Measurements from ENCODE around the gene SPDEF.

Gene SPDEF

DNA sequence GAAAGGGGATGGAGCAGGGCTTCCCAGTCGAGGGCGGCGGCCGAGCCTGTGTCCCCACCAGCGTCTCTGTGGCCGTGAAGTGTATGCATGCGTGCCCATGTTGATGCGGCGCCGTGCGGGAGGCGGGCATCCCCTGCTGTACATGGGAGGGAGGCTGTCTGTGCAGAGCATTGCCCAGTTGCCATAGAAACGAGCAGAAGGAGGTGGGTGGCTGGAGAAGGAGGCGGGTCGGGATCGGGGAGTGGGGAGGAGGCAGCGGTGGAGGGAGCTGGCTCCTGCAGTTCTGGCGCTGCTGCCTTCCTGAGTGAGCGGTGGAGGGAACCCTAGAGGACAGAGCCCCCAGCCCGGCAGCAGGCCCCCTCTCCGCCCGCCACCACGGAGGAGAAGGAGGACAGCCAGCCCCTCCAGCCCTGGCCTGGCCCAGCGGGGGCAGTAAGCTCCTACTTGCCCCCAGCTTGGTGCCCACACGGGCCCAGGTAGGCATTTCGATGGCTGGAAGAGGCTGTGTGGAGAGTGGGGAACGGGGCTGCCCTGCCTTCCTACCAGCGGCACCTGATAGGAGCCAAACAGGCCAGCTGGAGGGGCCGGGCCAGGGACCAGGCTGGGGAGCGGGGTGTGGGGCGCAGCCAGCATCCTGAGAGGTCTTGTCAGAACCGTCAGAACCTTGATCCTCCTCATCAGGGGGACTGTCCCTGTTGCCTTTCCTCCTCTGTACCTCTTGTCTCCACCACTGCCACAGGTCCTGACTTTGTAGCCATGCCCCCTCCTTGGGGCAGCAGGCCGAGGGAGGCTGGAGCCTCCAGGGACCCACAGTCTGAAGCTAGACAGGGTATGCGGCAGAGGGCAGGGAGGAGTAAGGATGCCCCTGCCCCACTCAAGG lies 41.3 kb downstream of the SPDEF start:
- no peak for DNase-seq (ENCODE audit: low read depth in 2 of 2)

- no peak for DNase-seq (ENCODE audit: low read depth in 2 of 2)
Measured at GRCh38 chr6:34514112-34514511, 42.0 kb downstream of the SPDEF start.

GRCh38 chr6:34513646-34514045 lies 42.5 kb downstream of the SPDEF start:
- DNase-seq (ENCODE audit: low read depth in 2 of 2) = no peak

GRCh38 chr6:34512738-34513115 lies 43.4 kb downstream of the SPDEF start:
- DNase-seq (ENCODE audit: low read depth in 2 of 2) = no peak

GRCh38 chr6:34511915-34512737 lies 44.0 kb downstream of the SPDEF start:
- no peak for DNase-seq (ENCODE audit: low read depth in 2 of 2)

DNA sequence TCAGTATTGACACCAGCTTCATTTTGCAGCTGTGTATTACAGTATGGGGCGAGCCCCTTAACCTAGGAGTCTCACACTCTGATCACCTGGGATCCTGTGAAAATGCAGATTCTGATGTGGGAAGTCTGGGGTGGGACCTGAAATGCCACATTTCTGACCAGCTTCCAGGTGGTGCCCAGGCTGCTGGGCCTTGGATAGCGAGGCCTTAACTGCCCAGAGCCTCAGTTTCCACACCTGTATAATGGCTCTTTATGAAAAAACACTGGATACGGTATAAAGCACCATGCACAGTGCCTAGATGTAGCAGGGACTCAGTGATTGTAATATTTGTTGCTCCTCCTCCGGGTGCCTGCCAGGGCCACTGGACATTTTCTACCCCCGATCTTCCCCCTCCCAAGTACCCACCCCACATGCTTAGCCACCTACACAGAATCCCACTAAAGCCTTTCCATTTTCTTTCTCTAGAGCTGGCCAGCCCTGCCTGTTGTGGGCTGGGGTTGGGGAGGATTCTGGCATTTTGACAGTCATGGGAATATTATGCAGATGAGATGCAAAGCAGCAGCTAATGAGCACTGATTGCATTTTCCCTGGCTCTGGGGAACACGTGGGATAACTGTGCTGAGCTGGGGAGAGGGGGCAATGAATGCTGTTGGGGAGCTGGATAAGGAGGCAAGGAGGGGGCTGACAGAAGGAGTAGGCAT lies 44.8 kb downstream of the SPDEF start:
- no peak for DNase-seq (ENCODE audit: low read depth in 2 of 2)

GRCh38 chr6:34510299-34510698 lies 45.8 kb downstream of the SPDEF start:
- DNase-seq (ENCODE audit: low read depth in 2 of 2) = no peak

DNA sequence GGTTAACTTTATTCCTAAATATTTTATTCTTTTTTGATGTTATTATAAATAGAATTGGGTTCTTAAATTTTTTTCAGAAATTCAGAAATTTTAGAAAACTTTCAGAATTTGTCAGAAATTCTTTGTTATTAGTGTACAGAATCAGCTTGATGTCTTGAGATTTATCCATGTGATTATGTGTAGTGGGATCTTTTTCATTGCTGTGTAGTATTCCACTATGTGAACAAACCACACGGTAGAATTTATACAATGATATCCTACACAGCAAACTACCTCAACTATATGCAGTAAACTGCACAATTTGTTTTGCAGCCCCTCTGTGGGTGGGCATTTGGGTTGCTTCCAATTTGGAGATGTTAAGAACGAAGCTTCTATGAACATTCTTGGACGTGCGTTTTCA lies 46.3 kb downstream of the SPDEF start:
- no peak for DNase-seq (ENCODE audit: low read depth in 2 of 2)

GRCh38 chr6:34508425-34508824 lies 47.7 kb downstream of the SPDEF start:
- DNase-seq (ENCODE audit: low read depth in 2 of 2) = no peak

DNA sequence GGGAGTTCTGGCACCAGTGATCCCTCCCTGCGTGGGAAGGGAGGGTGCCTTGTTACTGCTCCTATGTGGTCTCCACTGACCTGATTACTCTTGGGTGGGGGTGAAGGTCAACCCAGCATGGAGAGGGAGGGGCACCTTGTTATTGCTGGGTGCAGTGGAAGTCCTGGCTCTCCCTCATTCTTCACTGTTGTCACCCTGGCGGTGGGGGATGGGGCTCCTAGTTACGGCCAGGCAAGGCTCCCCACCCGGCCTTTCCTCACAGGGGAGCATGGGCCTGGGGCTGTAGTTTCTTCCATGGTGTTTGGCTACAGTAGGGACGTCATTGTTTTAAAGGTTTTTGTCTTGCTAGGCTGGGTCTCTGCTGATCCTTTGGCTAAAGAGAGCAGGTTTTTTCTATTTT lies 49.4 kb downstream of the SPDEF start:
- no peak for DNase-seq (ENCODE audit: low read depth in 2 of 2)

GRCh38 chr6:34497411-34497810 lies 58.7 kb downstream of the SPDEF start:
- DNase-seq (ENCODE audit: low read depth in 2 of 2) = no peak

DNA sequence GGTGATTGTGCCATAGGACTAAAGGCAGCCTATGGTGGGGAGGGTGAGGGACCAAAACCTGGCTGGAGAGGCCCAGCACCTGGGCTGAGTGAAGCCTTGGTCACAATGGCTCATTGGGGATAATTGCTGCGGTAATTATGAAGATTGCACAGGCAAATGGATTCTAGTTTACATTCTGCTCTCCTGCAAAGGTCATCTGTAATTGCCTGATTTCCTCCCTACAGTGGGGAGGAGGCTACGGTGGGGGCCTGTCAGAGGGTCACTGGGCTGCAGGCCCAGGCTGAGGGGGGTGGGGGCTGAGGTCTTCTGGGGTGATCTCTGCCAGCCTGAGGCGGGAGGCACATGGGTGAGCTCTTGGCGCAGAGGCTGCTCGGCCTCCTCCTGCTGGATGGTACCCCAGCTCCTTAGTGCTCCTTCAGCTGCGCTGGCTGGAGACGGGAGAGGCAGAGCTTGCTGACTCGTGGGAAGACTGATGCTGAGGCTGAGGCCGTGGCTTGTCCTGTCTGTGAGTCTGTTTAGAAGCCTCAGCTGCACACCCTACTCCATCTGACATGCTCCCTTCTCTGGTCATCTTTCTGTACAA lies 59.9 kb downstream of the SPDEF start:
- no peak for DNase-seq (ENCODE audit: low read depth in 2 of 2)

DNA sequence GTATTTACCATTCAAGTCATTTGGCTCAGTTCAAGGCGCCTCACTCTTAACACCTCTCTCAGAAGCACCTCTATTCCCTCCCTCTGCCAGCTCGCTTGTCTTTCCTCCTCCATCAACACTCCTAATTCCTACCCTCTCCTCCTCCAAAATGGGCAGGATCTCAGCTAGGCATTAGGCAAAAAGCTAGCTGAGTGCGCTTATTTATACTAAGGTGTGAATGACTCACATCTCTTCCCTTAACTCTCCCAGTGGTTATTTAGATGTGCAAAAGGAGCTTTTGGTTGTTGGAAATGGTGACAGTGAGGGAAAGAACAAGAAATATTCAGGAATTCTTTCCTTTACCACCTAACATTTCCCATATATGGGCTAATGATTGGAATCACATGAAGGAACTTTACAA lies 61.2 kb downstream of the SPDEF start:
- no peak for DNase-seq (ENCODE audit: low read depth in 2 of 2)

GRCh38 chr6:34493344-34493743 lies 62.8 kb downstream of the SPDEF start:
- no peak for DNase-seq (ENCODE audit: low read depth in 2 of 2)

DNA sequence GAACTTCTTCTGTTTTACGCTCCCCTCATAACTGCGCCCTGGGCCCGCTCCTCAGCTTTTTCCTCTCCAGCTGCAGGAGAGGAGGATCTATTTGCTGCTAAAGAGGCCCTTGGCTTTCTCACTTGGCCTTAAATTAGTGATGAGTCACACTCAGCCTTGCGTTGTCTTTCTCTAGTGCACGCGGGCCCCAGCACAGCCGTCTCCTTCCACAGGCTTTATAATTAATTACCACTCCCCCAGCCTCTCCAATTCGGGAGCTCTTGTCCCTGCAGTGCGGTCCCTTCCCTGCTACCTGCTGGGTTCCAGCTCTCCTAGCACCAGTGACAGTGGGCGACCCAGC lies 65.1 kb downstream of the SPDEF start:
- no peak for DNase-seq (ENCODE audit: low read depth in 2 of 2)

DNA sequence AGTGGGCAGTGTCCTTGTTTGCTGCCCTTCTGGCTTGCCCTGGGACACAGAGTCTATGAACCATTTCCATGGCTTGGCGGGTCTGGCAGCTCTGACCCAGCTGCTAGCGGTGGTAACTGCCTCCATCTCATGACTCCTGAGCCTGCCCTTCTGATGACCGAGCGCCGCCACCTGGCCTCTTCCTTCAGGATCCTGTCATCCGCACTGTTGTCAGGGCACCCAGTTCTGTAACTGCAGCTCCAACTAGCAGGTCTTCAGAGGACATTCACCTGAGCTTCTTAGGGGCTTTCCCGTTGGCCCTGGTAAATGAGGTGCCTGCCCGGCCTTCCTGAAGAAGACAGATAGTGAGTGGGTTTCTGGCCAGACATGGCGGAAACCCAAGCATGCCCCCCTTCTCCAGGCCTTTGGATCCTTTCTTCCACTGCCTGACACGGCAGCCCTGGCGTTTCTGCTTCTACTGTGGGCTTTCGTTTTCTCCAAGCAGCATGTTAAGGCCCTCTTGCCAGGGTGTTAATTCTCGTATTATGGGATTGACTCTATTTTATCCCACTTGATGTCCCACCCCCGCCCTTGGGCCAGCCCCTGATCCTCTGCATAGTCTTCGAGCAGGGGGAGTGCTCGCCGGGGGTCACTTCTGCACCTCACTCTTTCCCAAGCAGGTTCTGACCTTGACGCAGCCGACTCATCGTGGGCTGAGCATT lies 65.6 kb downstream of the SPDEF start:
- DNase-seq (ENCODE audit: low read depth in 2 of 2) = no peak

DNA sequence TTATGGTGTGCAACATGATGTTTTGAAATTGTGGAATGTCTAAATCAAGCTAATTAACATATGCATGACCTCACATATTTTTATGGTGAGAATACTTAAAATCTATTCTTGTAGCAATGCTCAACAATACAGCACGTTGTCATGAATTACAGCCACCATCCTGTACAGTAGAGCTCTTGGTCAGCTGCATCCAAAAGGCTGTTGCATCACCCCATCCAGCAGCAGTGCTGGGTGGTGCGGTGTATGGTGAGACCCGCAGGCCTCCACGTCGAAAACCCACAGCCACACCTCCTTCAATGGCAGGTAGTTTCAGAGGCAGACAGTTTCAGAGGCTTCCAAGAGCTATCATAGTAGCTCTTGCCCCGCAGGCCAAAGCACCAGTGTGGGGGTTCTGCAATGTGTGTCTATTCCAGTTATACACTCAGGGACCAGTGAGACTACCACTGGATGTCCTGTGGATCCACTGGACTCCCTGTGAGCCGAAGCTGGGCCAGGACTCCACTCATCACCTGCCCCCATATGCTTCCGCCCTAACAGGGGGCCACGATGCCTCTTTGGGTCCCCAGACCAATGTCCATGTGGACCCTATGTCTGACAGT lies 66.8 kb downstream of the SPDEF start:
- no peak for DNase-seq (ENCODE audit: low read depth in 2 of 2)
